K562 (cell line): ENCODE results near the gene OVCH2. TPM values are rescaled to one million over a fixed set of nuclear protein-coding genes. Genes with fewer than 3 reads are reported as not detected.

Experiments
- ATAC-seq: fragments of 200-7000 bp; cut with Tn5 transposase; 3 replicates; pipeline ENCODE4 v1.9.1; 2020; ENCODE audit warnings: moderate library complexity
- BruUV-seq: library from RNA; stranded (reverse); fragments of 400-500 nt; replicated peaks from 2 replicates; lab custom pipeline; 2021; lab: Mats Ljungman, UMichigan
- CTCF ChIA-PET: fragments of 300-600 bp; formaldehyde crosslinking; extraction: SDS; loops from one replicate; lab custom pipeline; 2021; ENCODE audit warnings: low intra/inter-chr PET ratio; lab: Yijun Ruan, JAX
- POLR2A ChIA-PET: fragments of 300-600, 350-650 bp; sonication (Branson Sonifier 250); formaldehyde crosslinking; extraction: SDS; loops from one replicate; lab custom pipeline; 2021; ENCODE audit warnings: antibody characterized with exemption, inconsistent platforms; lab: Yijun Ruan, JAX
- DNase-seq, 4 experiments: peaks; one replicate each; pipeline versions ENCODE4 v3.0.0 to v3.0.0-alpha.2; 2011 to 2018; ENCODE audit warnings: low spot score in 3 of 4, mixed read lengths in 3 of 4; ENCODE audit errors: extremely low read depth in 1 of 4
- FAIRE-seq: peaks from 2 replicates; lab custom pipeline; 2011; peaks lifted over from hg19 to GRCh38; lab: Jason Lieb, UNC
- H2AFZ ChIP-seq: 2 replicates; pipeline ENCODE4 v1.6.0; 2011; ENCODE audit warnings: low read depth, low read length, control low read depth, inconsistent platforms
- H3K27ac ChIP-seq: fragments of 200-600 bp; 3 replicates; pipeline ENCODE4 v1.8.0; 2011; ENCODE audit warnings: low read depth, mild to moderate bottlenecking, control low read depth, inconsistent platforms, low read length, moderate library complexity, mixed read lengths; ENCODE audit errors: extremely low read depth
- H3K27me3 ChIP-seq, 2 experiments: fragments of 300-600 bp in 1 of 2; 2 replicates in 1 of 2; 3 replicates in 1 of 2; pipeline versions ENCODE4 v1.6.0 to v1.8.0; 2011; ENCODE audit warnings: inconsistent platforms in 2 of 2, low read length in 2 of 2, mild to moderate bottlenecking in 1 of 2, mixed read lengths in 1 of 2, moderate library complexity in 1 of 2; ENCODE audit not compliant: control insufficient read depth in 2 of 2, insufficient read depth in 2 of 2
- H3K36me3 ChIP-seq: fragments of 300-600 bp; 3 replicates; pipeline ENCODE4 v1.8.0; 2011; ENCODE audit warnings: mild to moderate bottlenecking, low read length, inconsistent platforms; ENCODE audit not compliant: control insufficient read depth, insufficient read depth
- H3K4me1 ChIP-seq, 2 experiments: fragments of 200-600 bp in 1 of 2; replicated peaks in 1 of 2; 2 replicates in 1 of 2; 3 replicates in 1 of 2; pipeline versions ENCODE4 v1.5.1 to v1.8.0; 2011; ENCODE audit warnings: inconsistent platforms in 2 of 2, low read length in 2 of 2, mild to moderate bottlenecking in 1 of 2, mixed read lengths in 1 of 2, moderate library complexity in 1 of 2; ENCODE audit not compliant: control insufficient read depth in 2 of 2, insufficient read depth in 2 of 2
- H3K4me2 ChIP-seq: 2 replicates; pipeline ENCODE4 v1.6.1; 2011; ENCODE audit warnings: low read length, control low read depth, inconsistent platforms, mixed read lengths; ENCODE audit not compliant: insufficient read depth
- H3K4me3 ChIP-seq: fragments of 200-600 bp; sonication (generic), shearing (Covaris generic); 2 replicates; pipeline ENCODE4 v1.5.1; 2016; ENCODE audit warnings: control low read depth, inconsistent platforms
- H3K79me2 ChIP-seq: fragments of 200-600 bp; 3 replicates; pipeline ENCODE4 v1.8.0; 2011; ENCODE audit warnings: low read length, inconsistent platforms; ENCODE audit not compliant: control insufficient read depth, insufficient read depth
- H3K9ac ChIP-seq, 2 experiments: 2 replicates each; pipeline versions ENCODE4 v1.6.0 to v1.6.1; 2011; ENCODE audit warnings: low read depth in 2 of 2, low read length in 2 of 2, control low read depth in 1 of 2, inconsistent platforms in 1 of 2, mild to moderate bottlenecking in 1 of 2, mixed read lengths in 1 of 2; ENCODE audit not compliant: insufficient read depth in 1 of 2
- H3K9me1 ChIP-seq: one replicate; pipeline ENCODE4 v1.6.0; 2011; ENCODE audit warnings: inconsistent platforms, mild to moderate bottlenecking, low read length, moderate library complexity; ENCODE audit not compliant: control insufficient read depth, insufficient read depth
- H3K9me3 ChIP-seq: replicated peaks from 2 replicates; pipeline ENCODE4 v1.5.1; 2011; ENCODE audit warnings: low read depth, low read length, inconsistent platforms; ENCODE audit not compliant: control insufficient read depth, insufficient read depth
- H4K20me1 ChIP-seq: replicated peaks from 2 replicates; pipeline ENCODE4 v1.6.1; 2011; ENCODE audit warnings: low read length, inconsistent platforms, mixed read lengths; ENCODE audit not compliant: control insufficient read depth, insufficient read depth
- CUX1 ChIP-seq: fragments of 200-800 bp; sonication (Bioruptor generic); IDR thresholded peaks from 2 replicates; pipeline ENCODE4 v1.6.1; 2016; ENCODE audit warnings: missing genetic modification characterization, missing compliant biosample characterization
- ETS2 ChIP-seq: IDR thresholded peaks from 2 replicates; pipeline ENCODE4 v1.6.1; 2016; ENCODE audit warnings: borderline replicate concordance, missing genetic modification characterization, mild to moderate bottlenecking, moderate library complexity, missing compliant biosample characterization; ENCODE audit not compliant: poor library complexity, severe bottlenecking
- ETV6 ChIP-seq, 3 experiments: fragments of 150-350 bp in 1 of 3; sonication (generic) in 1 of 3; formaldehyde crosslinking in 1 of 3; IDR thresholded peaks; 2 replicates each; pipeline versions ENCODE4 v1.6.1 to v1.8.0; 2014 to 2022; ENCODE audit warnings: borderline replicate concordance in 2 of 3, low read depth in 2 of 3, antibody characterized with exemption in 1 of 3, low read length in 1 of 3, mild to moderate bottlenecking in 1 of 3, missing genetic modification reagents in 1 of 3
- SIX5 ChIP-seq, 2 experiments: IDR thresholded peaks; 2 replicates each; pipeline ENCODE4 v1.6.1; 2011; ENCODE audit warnings: low read length in 2 of 2, borderline replicate concordance in 1 of 2, low read depth in 1 of 2, mild to moderate bottlenecking in 1 of 2, moderate library complexity in 1 of 2; ENCODE audit not compliant: insufficient read depth in 1 of 2
- U2AF2 ChIP-seq: fragments of 200-400 bp; formaldehyde crosslinking; optimal IDR thresholded peaks from 2 replicates; pipeline ENCODE3; 2017; ENCODE audit warnings: low read depth, mild to moderate bottlenecking, low read length
- WGBS: fragments of 100-300 bp; shearing (Covaris generic); methylation state at CpG from one replicate; pipeline ENCODE4 v1.1.6; 2016; ENCODE audit warnings: low coverage, mixed read lengths; ENCODE audit not compliant: insufficient coverage; ENCODE audit errors: missing lambda C conversion rate; 5-methylcytosine and 5-hydroxymethylcytosine counted together
- in situ Hi-C: fragments of 300-500 bp; cut with MboI; formaldehyde crosslinking; loops from 4 replicates; pipeline ENCODE4 v1.15.0; 2018; ENCODE audit warnings: inconsistent platforms, mixed read lengths
- intact Hi-C: fragments of 100-400 bp; cut with micrococcal nuclease; formaldehyde crosslinking; loops from 2 replicates; pipeline ENCODE4 v1.14.2; 2022
- polyA plus RNA-seq, 8 experiments: library from polyadenylated mRNA; depleted of rRNA in 4 of 8; stranded (reverse) in 5 of 8; unstranded in 3 of 8; fragments of >200 nt; fragmentation: Nextera tagmentation in 2 of 8; fragmentation: Illumina TruSeq in 1 of 8; extraction: Ambion mirVana in 2 of 8; extraction: Trizol in 1 of 8; gene quantifications; 2 replicates each; pipeline versions ENCODE4 v1.2.1 to v1.2.3, GENCODE V29; 2011 to 2014; ENCODE audit warnings: inconsistent platforms in 1 of 8, missing spikeins in 1 of 8
- total RNA-seq, 7 experiments: library from RNA; depleted of rRNA in 6 of 7; stranded (reverse); fragments of >200 nt in 6 of 7; fragmentation: Illumina TruSeq in 2 of 7; extraction: Trizol in 2 of 7; gene quantifications; 2 replicates each; pipeline versions ENCODE4 v1.2.1 to v1.2.3, GENCODE V29; 2011 to 2021; ENCODE audit warnings: low replicate concordance in 1 of 7
- TF ChIP-seq, protein P1 (sequence below): IDR thresholded peaks from 2 replicates; pipeline ENCODE4 v1.6.1; 2016; ENCODE audit warnings: missing genetic modification characterization, missing compliant biosample characterization

The OVCH2 gene
- total and polyA plus RNA-seq, 9 of the 15 experiments (the other 6 are each of a cell fraction or from before 2014, with no cell fraction given): not detected

DNA sequence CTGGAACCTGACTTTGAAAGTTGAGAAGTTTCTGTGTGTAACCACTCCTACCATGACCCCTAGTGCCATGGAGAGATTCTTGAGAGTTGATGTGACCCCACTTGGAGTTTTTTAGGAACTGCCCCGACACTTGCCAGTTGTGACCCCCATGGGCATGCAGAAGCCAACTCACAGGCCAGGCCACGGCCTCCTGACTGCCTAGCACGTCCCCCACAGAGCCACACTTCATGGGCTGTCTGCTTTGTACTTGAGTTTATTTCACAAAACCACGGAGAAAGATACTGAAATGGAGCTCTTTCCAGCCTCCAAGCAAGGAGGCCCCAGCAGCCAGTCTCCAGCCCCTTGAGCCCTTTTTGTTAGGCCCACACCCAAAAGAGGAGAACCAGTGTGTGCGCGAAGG, 41.4 kb downstream of the OVCH2 start:
- H3K9ac ChIP-seq: no peak overlapping the region
- 20% methylated on average over 6 of the region's 6 CpGs for WGBS

More for the DNA sequence above, 41.4 kb downstream of the OVCH2 start:
- Histone ChIP-seq H3K4me3 (no peak overlapping the region), H4K20me1 (no peaks in the 10 kb centered on the region), H3K27me3 (no peaks in the 10 kb centered on the region), H2AFZ (no peak overlapping the region), H3K27ac (no peak overlapping the region), H3K79me2 (no peaks in the 10 kb centered on the region), H3K4me1 (no peaks in the 10 kb centered on the region), H3K9me3 (no peaks in the 10 kb centered on the region), H3K9me1 (no peaks in the 10 kb centered on the region), H3K4me2 (no peak overlapping the region), H3K36me3 (no peaks in the 10 kb centered on the region)
- ChIA-PET CTCF (interaction anchor here (1.1 to 1.6 kb wide), 2 partner anchors 93 to 567 kb away, joined by 6 to 7 read pairs; no protein-coding TSS in a partner anchor), POLR2A (no interaction called here)
- TF ChIP-seq, protein P1, sequence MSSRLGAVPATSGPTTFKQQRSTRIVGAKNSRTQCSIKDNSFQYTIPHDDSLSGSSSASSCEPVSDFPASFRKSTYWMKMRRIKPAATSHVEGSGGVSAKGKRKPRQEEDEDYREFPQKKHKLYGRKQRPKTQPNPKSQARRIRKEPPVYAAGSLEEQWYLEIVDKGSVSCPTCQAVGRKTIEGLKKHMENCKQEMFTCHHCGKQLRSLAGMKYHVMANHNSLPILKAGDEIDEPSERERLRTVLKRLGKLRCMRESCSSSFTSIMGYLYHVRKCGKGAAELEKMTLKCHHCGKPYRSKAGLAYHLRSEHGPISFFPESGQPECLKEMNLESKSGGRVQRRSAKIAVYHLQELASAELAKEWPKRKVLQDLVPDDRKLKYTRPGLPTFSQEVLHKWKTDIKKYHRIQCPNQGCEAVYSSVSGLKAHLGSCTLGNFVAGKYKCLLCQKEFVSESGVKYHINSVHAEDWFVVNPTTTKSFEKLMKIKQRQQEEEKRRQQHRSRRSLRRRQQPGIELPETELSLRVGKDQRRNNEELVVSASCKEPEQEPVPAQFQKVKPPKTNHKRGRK (tag): no peak
- TF ChIP-seq U2AF2 (no peak), CUX1 (CRISPR knock-in tag) (no peak), ETS2 (tag) (no peak), ETV6 (IDR thresholded peaks at IDR 0.05; ENCODE audit: borderline replicate concordance in 1 of 2, low read depth in 2 of 2, low read length in 1 of 2) (no peak), ETV6 (CRISPR knock-in tag; IDR thresholded peaks at IDR 0.05; ENCODE audit: borderline replicate concordance) (no peak), SIX5 (IDR thresholded peaks at IDR 0.05; ENCODE audit: borderline replicate concordance in 1 of 2, insufficient read depth in 1 of 2, low read depth in 1 of 2, low read length in 2 of 2) (no peak)
- FAIRE-seq (no peak), ATAC-seq (no peak), DNase-seq (no peak)
- in situ Hi-C loops: loop anchor here (25.0 kb wide), 1 partner anchor 578 kb away; the partner anchor contains the start of gene RBMXL2
- intact Hi-C loops: loop anchor here (2.0 kb wide), 1 partner anchor 94 kb away; no protein-coding TSS in a partner anchor
- BruUV-seq: no TSS peak
